Stimulated activated CD8-positive, alpha-beta memory T cell treated with anti-CD3 and anti-CD28 coated beads, Interleukin-7, amount 100 ng/mL, for 24 hours (primary cell): Measurements from ENCODE around the gene SS18L1.

Experiments used
- DNase-seq: peaks from one replicate; pipeline ENCODE4 v3.0.0-alpha.2; 2020; ENCODE audit warnings: low read depth

Gene SS18L1

DNA sequence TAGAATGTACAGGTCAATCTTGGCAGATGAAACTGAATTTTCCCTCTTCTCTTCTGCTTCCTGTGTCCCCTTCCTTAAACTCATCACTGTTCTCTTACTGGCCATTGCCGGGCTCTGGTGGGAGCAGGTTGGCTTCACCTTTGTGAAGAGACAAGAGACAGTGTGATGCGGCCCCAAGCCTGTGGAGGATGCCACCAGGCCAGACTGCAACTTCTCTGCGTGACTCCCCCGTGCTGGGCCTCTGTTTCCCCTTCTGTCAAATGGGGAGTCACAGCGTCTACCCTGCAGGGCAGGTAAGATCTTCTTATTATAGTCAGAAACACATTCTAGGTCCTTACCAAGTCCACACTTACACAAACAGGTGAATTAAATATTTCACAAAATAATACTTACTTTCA is 23.2 kb upstream of the SS18L1 start:
- no peak for DNase-seq

DNA sequence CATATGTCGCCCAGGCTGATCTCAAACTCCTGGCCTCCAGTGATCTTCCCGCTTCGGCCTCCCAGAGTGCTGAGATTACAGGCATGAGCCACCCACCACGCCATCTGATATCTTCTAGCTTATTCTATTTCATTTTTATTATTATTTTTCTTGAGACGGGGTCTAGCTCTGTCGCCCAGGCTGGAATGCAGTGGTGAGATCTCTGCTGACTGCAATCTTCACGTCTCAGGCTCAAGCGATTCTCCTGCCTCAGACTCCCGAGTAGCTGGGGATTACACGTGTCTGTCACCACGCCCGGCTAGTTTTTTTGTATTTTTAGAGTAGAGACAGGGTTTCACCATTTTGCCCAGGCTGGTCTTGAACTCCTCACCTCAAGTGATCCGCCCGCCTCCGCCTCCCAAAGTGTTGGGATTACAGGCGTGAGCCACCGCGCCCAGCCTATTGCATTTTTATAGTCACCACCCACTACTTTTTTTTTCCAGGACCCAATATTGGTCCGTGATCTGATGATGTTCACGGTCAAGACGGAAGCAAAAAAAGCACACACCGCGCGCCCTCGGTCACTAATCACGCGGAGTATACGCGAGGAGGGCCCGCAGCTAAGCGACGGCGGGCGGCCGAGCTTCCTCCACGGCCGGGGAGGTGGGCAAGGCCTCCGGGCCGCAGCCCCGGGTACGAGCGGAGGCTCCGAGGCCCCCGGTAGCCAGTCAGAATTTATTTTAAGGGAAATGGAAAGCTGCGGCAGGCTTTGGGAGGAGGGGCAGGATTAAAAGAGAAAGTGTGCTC is 22.4 kb upstream of the SS18L1 start:
- DNase-seq, result no peak

DNA sequence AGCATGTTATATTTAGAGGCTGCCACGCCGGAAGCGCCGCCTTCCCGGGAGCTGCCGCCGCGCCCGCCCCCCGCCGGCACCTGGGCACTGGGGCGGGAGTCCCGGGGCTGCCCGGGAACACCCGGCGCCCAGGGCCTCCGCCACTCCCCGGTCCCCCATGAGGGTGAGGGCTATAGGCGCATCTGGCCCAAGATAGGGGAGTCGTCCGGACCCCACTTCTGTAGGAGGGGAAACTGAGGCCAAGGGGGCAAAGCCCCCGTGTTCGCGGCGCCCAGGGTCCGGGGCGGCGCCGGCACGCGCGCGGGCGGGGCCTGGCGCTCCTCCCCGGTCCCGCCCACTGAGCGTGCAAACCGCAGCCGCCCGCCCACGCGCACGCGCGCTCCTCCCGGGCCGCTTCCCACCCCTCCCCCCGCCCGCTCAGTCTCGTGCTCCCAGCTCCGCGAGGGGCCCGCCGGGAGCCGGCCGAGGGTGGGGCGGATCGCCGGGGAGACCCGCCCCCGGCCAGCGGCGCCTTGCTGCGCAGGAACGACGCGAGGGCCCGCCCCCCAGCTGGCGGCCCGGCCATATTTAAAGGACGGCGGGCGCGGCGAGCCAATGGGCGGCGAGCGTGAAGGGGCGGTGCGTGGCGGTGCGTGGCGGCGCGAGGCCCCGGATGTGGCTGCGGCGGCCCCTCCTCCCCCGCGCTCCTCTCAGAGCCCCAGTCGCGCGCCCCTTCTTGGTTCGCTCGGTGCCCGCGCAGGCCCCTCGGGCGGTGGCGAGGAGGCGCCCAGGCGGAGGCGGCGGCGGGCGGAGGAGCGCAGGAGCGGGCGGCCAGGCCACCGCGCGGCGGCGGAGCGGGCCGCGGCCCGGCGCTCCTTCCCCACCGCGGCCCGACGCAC is 21.6 kb upstream of the SS18L1 start, which contains the start of gene LSM14B:
Gene LSM14B, plus strand, starts transcription at position 700 of the 878 bp plus-strand sequence. CDS start 192 bp downstream, outside the sequence.
- DNase-seq, result peak; percentile 93

DNA sequence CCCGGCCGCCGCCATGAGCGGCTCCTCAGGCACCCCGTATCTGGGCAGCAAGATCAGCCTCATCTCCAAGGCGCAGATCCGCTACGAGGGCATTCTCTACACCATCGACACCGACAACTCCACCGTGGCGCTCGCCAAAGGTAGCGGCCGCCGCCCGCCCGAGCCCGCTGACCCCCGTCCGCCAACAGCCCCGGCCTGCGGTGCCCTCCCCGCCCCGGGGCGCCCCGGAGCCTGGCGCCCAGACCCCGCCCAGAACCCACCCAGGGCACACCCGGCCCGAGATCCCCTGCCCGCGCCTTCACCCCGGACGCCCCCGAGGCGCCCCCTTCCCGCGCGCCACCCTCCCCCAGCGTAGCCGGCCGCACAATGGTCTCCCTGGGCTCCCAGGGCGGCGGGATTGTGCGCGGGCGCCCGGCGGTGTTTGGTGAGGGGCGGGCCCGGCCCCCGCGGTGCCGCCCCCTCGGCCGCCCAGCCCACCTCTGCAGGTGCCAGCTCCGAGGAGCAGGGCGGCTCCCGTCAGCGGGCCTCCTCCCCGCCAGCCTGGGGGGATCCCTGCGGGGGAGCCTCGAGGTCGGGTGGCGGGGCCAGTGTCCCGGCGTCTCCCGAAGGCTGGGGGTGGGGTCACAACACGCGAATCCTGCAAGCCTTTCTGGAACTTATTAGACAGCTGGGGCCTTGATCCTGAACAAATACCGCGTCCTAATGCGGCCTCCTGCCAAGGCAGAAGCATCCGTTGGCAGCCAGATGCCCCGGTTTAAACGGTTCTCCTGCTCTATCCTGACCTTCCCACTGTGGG is 20.7 kb upstream of the SS18L1 start:
- no peak for DNase-seq

DNA sequence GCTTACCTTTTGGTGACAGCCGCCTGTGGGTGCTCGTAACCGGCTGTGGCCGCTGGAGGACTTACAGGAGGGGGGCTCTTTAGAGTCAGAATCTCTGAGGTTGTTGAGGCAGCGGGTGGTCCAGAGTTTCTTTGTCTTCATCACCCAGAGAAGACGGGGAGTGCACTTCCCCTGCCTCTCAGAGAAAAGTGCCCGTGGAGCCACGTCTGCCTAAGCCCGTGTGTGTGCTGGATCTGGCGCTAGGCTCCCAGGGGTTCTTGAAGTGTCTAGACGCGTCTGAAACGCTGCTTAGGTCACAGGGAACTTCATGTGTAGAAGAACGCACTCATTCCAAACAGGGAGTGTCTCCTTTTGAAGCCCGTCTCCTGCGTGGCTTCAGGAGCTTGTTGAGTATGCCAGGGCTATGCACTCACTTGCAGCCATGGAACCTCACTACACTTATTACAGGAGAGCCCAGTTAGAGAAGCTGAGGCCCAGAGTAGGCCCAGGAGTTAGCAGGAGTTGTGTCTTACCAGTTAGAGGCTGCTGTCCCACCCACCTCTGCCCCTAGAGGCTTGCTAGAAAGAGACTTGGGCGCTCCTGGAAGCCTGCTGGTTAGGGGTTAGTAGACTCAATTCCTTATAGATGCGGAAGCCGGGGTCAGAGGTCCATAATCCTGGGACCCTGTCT is 20.0 kb upstream of the SS18L1 start:
- DNase-seq, result no peak

DNA sequence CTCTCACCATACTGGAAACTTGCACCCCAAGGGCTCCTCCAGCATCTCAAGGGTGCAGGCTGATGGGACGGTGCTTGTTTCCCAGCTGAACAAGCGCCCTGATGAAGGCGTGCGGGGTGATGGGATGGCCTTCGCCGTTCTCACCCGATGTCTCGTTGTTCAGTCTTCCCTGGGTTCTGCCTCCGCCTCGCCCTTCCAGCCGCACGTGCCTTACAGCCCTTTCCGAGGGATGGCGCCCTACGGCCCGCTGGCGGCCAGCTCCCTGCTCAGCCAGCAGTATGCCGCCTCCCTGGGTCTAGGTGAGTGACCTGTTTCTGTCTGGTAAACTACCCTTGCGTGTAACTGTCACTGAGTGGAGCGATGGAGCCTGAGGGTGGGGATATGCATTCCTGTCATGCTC is 17.4 kb upstream of the SS18L1 start:
- no peak for DNase-seq

DNA sequence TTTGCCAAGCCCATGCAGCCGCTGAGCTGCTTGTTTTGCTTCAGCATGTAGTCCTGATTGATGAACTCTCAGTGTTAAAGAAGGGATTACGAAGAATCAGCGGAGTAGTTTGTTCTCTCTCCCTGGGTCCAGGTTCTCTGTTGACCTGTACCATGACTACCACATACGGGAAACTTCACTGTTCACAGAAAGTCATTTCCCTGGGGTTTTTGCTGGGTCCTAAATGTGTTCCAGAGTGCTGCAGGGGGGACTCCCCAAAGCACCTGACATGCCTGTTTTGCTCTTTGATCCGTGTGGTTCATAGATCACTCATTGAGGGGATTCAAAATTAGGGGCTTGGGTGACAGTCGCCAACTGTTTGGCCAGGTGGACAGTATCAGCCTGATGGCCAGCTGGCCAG is 15.8 kb upstream of the SS18L1 start:
- DNase-seq, result no peak

DNA sequence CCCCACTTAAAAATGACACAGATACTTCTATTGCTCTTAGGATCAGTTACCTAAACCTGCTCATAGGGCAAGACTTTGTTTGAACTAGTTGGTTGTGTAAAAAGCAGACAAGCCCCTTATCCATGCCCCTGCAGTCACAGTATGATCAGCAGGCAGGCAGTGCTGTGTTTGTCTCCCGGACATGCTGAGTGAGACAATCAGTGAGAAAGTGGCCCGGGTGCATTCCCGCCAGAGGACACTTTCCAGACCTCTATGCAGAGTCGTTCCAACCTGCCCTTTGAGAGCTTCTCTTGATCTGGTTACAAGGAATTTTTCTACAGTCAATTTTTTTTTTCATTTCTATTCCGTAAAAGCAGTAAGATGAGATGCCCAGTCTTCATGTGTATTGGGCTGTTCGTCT is 15.1 kb upstream of the SS18L1 start:
- DNase-seq, result no peak

DNA sequence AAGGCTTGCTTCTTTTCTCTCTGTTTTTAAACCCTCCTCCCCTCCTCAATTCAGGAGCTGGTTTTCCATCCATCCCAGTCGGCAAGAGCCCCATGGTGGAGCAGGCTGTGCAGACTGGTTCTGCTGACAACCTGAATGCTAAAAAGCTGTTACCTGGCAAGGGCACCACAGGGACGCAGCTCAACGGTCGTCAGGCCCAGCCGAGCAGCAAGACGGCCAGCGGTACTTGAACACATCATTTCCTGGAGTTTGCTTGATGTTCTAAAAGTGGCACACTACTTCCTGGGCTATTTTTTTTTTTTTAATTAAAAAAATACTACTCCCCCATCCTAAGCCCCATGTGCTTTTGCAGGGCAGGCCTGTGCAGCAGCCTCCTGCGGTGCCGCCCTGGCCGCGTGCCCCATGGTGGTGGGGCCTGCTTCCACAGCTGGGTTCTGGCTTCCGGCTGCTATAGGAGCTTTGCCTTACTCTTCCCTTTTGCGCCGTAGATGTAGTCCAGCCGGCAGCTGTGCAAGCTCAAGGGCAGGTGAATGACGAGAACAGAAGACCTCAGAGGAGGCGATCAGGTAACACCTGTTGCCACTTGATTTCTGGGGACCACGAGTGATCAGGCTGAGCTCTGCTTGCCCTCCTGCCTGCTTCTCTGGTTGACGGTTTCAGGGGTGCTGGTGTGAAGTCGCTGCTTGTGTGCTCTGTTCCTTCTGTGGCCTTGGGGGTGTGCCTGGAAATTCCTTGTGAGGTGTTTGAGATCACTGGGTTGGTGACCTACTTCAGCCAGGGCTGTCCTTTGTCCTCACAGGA is 13.6 kb upstream of the SS18L1 start:
- DNase-seq, result no peak

DNA sequence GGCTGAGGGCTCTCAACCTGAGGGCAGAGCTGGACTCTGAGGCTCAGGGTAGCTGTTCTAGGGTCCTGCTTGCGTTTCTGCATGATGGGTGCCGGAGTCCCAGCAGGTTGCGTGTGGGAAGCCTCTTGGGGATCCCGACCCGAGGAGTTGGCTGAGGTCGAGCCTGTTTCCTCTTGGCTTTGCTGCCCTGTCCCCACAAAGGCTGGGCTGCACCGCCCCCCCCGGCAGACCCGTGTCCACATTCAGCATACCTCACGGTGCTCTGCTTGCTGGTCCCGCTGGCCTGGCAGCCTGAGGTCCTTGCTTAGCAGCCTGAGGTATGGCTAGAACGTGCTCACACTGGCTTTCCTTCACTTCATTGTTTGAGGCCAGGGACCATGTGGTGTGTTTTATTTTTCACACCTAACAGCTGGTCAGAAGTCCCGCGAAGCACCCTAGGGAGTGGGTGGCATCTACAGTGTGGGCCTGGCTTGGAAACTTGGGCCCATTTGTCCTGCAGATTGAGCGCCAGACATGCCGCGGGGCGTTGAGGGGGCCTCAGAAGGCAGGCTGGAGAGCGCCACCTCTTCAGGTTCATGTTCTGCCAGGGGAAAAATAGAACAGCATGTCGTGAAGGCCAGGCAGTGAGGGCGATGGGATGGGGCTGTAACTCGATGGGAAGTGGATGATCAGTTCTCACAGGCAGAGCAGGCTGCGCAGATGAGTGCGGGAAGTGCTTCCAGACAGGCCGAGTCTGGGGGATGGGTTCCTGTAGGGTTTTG is 11.8 kb upstream of the SS18L1 start:
- no peak for DNase-seq

DNA sequence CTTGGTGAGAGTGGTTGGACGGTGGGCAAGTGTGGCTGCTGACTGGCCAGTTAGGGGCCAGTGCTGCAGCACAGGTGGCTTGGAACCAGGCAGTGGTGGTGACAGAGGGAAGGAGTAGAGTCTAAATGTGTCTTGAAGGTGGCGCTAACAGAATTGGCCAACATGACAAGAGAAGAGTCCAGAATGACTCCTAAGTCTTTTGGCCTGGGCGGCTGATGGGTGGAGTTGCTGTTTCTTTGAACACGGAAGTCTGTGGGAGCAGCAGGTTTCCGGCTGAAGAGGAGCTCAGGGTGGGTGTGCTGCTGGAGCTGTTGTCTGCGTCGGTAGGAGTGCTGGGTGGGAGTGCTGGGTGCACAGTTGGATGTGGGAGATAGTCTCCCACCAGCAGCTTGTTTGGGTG is 11.1 kb upstream of the SS18L1 start:
- DNase-seq, result no peak

DNA sequence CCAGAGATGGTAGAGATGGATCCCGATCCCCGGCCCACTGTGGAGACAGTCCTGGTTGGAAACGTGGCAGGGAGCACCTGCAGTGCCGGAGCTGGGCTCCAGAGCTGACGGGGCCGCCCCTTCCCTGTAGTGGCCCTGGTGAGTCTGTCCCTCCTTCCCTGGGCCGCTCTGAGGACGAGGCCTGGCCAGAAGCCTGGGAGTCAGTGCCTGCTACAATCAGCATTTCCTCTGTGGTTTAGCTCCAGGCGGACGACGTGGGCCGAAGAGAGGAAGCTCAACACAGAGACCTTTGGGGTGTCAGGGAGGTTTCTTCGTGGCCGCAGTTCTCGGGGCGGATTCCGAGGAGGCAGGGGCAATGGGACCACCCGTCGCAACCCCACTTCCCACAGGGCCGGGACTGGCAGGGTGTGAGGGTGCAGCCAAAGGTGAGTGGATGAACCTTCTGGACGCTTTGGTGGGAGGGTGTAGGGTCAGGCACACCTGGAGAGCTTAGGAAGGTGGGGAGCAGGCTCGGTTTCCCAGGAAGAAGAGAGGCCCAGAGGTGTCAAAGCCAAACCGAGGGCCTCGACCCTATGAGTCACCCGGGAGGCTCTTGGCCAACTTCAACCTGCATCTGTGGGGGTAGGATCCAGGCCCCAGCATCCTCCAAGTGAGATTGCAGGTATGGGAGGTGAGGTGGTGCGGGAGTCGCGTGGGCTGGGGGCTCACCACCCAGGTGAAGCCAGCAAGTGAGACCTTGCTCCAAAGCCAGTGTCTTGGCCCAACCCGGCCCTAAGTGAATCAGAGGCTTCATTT is 10.3 kb upstream of the SS18L1 start:
- DNase-seq, result no peak

DNA sequence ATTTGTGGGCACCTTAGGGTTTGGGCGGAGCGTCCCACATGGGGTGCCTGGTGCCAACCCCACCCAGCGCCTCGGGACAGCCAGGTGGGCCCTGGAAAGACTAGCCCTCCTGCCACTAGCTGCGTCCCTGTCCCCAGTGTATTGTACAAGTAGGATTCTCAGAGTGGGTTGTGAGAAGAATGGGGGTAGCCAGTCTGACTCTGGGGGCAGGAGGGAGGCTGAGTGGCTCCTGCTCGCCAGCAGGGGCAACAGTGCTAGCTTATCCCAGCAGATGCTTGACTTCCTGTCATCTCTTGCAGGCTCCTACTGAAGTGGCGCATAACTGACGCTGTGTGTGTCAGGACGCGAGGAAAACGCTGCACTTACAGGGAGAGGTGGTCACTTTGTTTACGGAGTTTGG is 9.7 kb upstream of the SS18L1 start:
- no peak for DNase-seq

DNA sequence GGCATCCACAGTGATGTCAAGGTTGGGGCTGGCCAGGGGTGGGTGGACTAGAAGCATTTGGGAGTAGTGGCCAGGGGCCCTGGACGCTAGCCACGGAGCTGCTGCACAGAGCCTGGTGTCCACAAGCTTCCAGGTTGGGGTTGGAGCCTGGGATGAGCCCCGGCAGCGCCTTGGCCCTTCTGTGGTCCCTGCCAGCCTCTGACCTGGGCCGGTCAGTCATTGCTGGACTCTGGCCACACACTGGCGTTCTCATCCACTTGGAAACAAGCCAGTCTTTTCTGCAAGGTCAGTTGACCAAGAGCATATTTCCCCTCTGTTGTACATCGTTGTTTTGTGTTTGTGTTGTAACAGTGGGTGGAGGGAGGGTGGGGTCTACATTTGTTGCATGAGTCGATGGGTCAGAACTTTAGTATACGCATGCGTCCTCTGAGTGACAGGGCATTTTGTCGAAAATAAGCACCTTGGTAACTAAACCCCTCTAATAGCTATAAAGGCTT is 8.8 kb upstream of the SS18L1 start:
- no peak for DNase-seq

DNA sequence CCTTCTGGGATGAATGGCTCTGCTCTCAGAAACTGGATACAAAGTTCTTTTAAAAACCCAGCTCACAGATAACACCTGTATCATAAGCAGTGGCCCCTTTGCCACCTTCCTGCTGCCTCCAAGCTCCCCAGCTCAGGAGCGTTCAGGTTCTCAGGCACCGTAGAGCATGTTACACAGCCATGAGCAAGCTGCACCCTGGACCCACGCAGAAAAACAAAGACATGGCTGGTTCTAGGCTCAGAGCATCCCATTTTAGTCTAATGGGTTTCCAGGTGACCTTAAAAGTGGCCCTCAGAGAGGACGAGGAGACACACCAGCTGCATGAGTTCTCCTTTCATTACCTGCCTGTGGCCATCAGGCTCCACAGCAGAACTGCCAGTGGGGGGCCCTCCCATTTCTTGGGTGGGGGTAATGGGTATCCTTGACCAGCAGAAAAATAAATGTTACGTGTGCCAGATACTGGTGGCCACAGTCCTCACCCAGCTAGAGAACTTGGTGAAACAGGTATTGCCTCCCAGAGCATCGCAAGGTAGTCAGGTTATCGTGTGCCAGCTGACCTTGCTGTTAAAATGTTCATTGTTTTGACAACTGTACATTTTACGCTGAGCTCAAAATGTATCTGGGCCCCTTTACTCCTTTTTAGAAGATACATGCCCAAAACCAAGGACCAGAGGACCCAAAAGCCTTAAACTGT is 7.8 kb upstream of the SS18L1 start:
- no peak for DNase-seq

DNA sequence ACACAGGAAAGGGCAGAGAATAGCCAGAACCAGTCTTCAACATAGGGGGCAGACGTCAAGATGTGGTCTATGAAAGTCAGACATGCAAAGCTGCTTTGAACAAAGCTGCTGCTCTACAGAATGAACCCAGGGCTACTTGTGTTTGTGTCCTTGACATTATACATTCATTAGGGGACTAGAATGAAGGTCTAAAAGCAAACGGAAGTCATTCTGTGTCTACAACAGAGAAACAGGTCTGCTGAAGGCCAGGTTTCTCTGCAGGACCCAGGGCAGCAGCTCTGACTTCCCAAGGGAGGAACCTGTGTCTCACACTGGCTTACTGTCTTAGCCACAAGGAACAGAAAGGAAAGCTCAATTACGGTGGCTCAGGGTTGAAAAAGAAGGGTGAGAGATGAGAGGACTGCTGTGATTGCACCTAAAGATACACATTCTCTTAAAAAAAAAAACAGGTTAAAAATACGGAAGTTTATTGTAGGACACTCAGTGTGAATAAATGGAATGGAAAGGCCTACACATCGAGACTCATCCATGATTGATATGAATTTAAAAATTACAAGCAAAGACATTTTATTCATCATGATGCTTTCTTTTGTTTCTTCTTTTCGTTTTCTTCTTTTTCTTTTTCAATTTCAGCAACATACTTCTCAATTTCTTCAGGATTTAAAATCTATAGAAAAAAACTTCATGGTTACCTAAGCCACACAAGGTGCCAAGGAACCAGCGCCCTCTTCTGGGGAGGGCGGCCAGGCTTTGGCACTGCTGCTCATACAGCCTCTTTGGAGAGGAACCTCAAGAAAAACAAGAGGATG is 7.1 kb upstream of the SS18L1 start:
- DNase-seq, result no peak

DNA sequence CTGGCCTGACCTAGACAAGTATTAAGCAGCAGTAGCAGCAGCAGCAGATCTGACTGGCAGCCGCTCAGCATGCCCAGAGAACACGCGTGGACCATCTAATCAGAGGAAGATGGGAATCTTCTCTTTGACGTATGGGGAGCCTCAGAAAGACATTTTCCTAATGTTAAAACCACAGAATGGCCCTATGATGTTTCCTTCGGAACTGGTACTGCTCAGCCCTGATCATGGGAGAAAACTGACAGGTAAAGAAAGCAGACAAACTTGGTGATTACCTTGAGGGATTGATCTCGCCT is 6.5 kb upstream of the SS18L1 start:
- DNase-seq, result no peak
